Muscle of leg (tissue), 11 donors: ENCODE measurements around the gene VPS13C. TPM values are rescaled to one million over a fixed set of nuclear protein-coding genes. Genes with fewer than 3 reads are reported as not detected.
"Not testable (repeated sequence)": the region's sequence is repeated elsewhere in the genome, so short reads cannot be mapped to it uniquely, and the experiment has no call there.

Experiments
- DNase-seq: peaks from one replicate; pipeline ENCODE4 v3.0.0; 2013
- H3K27ac ChIP-seq: one replicate; pipeline ENCODE4 v1.5.1; 2013; ENCODE audit warnings: mild to moderate bottlenecking, low read length, control low read depth
- H3K27me3 ChIP-seq: one replicate; pipeline ENCODE4 v1.6.1; 2013; ENCODE audit warnings: low read length; ENCODE audit not compliant: control insufficient read depth, insufficient read depth
- H3K36me3 ChIP-seq: one replicate; pipeline ENCODE4 v1.6.1; 2013; ENCODE audit warnings: low read length; ENCODE audit not compliant: control insufficient read depth, insufficient read depth
- H3K4me1 ChIP-seq: one replicate; pipeline ENCODE4 v1.6.1; 2013; ENCODE audit warnings: low read length; ENCODE audit not compliant: control insufficient read depth, insufficient read depth
- H3K4me3 ChIP-seq: one replicate; pipeline ENCODE4 v1.5.1; 2013; ENCODE audit warnings: low read length, control low read depth
- H3K9me3 ChIP-seq: replicated peaks from 2 replicates; pipeline ENCODE4 v1.6.1; 2013; ENCODE audit warnings: low read depth, low read length; ENCODE audit not compliant: control insufficient read depth
- WGBS: methylation state at CpG from one replicate; pipeline ENCODE4 v1.1.5; 2013; ENCODE audit warnings: missing lambda C conversion rate; ENCODE audit not compliant: insufficient coverage; 5-methylcytosine and 5-hydroxymethylcytosine counted together
- polyA plus RNA-seq, 8 donors: library from polyadenylated mRNA; unstranded; fragments of 120-200 nt; gene quantifications; one replicate each; pipeline versions ENCODE4 v1.2.1 to v1.2.3, GENCODE V29; 2013; ENCODE audit warnings: inconsistent platforms in 1 of 8, low replicate concordance in 1 of 8; ENCODE audit not compliant: insufficient read length in 8 of 8, insufficient read depth in 1 of 8
- total RNA-seq: library from RNA; stranded (reverse); fragments of 120-200 nt; gene quantifications from one replicate; pipeline ENCODE4 v1.2.4, GENCODE V29; 2013

Gene VPS13C
- total and polyA plus RNA-seq, 9 donors = 20.8 to 39.1 (median 27.8) TPM

DNA sequence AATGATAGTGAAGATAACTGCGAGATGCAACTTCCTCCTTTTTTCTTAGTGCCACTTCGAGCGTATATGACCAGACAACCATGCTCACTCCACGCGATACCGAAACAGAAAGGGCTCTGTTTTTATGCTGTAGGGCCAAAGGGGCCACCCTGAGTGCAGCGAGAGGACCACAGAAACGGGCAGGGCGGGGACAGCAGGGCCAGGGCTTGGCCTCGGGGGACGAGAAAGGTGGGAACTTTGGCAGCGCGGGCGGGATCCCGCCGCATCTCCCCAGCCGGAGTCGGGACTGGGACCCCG, 483 bp downstream of the VPS13C start:
- WGBS = 0% methylated on average over 16 of the region's 19 CpGs
- Histone ChIP-seq H3K27ac (peak overlapping the region; percentile 94), H3K4me1 (peaks cover 7% of the 10 kb centered on the region), H3K4me3 (peak overlapping the region; percentile 89), H3K27me3 (peaks cover 12% of the 10 kb centered on the region), H3K36me3 (no peaks in the 10 kb centered on the region), H3K9me3 (no peaks in the 10 kb centered on the region)
- DNase-seq = peak; percentile 74

DNA sequence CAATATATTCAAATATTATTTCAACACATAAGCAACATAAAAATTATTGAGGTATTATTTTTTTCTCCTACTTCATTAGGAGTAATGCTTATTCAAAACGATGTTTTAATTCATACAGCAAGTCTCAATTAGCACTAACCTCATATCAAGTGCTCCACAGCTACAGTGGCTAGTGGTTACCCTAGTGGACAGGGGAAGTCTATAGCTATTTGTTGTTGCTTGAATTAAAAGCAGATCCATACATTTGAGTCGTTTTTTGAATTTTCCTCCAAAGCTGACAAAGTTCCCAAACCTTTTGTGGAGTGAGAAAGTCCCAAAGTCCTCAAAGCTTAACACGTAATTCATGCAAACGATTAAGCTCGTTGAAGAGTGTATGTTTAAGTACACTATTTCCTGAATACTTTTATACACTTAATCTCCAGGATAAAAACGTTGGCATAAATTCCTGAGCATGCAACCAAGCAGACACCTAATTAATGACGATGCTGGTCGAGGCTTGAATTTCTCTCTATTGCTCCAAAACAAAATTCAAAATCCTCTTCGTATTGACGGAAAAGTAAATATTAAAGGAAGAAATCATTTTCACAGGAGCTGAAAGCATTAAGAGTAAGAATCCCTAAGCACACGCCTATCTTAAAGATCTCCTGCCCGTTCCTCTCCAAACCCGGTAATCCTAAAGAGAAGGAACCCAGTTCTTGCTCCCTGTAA, 985 bp downstream of the VPS13C start:
- peak; percentile 20 for DNase-seq
- no peaks in the 10 kb centered on the region for H3K9me3 ChIP-seq
- peak overlapping the region; percentile 89 for H3K4me3 ChIP-seq
- peaks cover 7% of the 10 kb centered on the region for H3K27me3 ChIP-seq
- H3K27ac ChIP-seq = peak overlapping the region; percentile 94
- H3K36me3 ChIP-seq = no peaks in the 10 kb centered on the region
- WGBS = no CpG with 5 or more reads among the region's 13 CpGs
- peaks cover 7% of the 10 kb centered on the region for H3K4me1 ChIP-seq

DNA sequence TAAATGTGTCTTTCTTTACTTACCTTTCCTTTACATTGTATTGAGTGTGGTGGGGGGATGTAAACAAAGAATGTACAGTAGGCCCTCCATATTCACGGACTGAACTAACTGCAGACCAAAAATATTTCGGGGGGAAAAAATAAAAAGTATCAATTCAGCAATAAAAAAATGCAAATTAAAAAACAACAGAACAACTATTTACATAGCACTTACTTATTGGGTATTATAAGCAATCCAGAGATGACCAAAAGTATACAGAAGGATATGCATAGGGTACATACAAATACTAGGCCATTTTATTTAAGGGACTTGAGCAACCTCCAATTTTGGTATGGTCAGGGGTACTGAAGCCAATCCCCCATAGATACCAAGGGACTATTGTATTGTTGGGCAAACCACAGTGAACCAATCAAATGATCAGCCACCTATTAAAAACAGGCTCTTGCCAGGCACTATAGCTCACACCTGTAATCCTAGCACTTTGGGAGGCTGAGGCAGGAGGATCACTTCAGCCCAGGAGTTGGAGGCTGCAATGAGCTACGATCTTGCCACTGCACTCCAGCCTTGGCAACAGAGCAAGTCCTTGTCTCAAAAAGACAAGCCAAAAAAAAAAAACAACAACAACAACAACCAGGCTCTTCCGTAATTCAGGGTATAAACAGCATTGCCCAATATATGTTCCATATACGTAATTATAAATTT, 1.8 kb downstream of the VPS13C start:
- Histone ChIP-seq H3K27me3 (peaks cover 3% of the 10 kb centered on the region), H3K4me3 (no peak overlapping the region), H3K36me3 (no peaks in the 10 kb centered on the region), H3K9me3 (no peaks in the 10 kb centered on the region), H3K4me1 (peaks cover 7% of the 10 kb centered on the region), H3K27ac (no peak overlapping the region)
- 40% methylated on average over 1 of the region's 5 CpGs for WGBS
- no peak for DNase-seq

DNA sequence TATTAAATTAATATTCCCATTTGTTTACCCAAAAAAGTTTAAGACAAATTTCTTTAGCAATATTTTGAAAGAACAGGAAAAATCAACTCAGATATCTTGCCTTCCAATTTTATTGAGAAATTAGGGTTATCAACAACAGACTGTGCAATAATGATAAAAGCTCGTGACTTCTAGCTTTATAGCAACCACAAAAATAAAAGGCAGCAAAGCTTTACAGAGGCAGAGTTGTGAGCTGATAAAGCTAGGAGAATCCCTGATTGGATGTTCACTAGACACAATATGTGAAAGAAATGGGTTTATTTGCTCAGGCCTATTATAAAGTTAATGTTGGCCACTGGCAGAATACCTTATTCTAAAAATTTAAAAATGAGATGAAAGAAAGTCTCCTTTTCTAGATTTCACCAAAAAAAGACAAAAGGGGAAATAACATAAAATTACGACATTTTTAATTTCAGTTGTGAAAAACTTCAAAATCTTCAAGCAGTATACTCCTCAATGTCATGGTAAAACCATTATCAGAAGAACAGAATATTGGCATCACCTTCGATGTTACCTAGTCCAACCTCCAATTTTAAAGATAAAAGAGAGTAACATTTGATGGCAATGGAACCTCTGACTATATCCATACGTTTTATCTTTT, 2.8 kb downstream of the VPS13C start:
- WGBS = no CpG with 5 or more reads among the region's 4 CpGs
- no peak overlapping the region for H3K27ac ChIP-seq
- no peak overlapping the region for H3K4me3 ChIP-seq
- no peaks in the 10 kb centered on the region for H3K36me3 ChIP-seq
- H3K9me3 ChIP-seq = no peaks in the 10 kb centered on the region
- peaks cover 7% of the 10 kb centered on the region for H3K4me1 ChIP-seq
- H3K27me3 ChIP-seq = no peaks in the 10 kb centered on the region
- DNase-seq = no peak

DNA sequence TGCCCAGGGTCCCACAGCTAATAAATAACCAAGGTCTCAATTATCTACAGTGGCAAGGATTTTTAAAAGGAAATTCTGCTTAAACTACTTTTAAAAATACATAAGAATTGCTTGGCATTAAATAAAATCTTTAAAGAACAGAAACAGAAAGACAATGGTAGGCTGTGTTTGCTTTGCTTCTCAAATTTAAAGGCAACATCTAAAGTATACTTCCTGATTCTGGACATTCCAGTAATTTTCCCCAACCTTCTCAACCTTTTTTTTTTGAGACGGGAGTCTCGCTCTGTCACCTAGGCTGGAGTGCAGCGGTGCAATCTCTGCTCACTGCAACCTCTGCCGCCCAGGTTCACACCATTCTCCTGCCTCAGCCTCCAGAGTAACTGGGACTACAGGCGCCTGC, 5.3 kb downstream of the VPS13C start:
- no peak overlapping the region for H3K4me3 ChIP-seq
- no peak for DNase-seq
- H3K27me3 ChIP-seq = no peaks in the 10 kb centered on the region
- H3K4me1 ChIP-seq = peaks cover 4% of the 10 kb centered on the region
- H3K36me3 ChIP-seq = no peaks in the 10 kb centered on the region
- H3K9me3 ChIP-seq = no peaks in the 10 kb centered on the region
- WGBS = 100% methylated on average over 1 of the region's 5 CpGs
- no peak overlapping the region for H3K27ac ChIP-seq

DNA sequence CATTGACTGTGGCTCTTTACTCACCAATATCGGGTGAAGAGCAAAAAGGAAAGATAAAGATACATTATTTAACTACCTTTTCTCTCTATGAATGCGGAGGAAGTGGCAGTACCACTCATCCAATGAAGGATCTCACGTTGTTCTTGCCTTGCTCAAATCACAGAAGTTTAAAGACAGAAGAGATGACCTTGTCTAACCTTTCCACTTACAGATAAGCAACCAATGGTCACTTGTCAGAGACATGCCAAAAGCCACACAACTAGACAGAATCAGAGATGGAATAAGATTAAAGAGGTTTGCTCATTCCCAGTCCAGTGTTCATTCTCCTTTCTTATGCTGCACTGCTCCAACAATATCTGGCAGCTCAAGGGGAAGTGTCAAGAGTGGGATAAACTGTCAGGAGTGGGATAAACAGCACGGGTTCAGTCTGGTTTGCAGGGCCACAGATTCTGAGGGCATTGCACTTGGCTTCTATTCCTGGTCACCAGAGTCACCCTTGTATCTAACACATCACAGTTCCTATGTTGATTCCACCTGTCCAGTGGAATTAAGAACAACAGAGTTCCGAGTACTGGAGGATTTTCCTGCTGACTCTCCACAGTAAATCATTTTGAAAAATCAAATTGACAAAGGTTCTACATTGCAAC, 6.7 kb downstream of the VPS13C start:
- Histone ChIP-seq H3K4me1 (no peaks in the 10 kb centered on the region), H3K9me3 (no peaks in the 10 kb centered on the region), H3K27me3 (no peaks in the 10 kb centered on the region), H3K36me3 (no peaks in the 10 kb centered on the region), H3K27ac (no peak overlapping the region), H3K4me3 (no peak overlapping the region)
- WGBS = 100% methylated on average over 1 of the region's 5 CpGs
- DNase-seq = no peak

DNA sequence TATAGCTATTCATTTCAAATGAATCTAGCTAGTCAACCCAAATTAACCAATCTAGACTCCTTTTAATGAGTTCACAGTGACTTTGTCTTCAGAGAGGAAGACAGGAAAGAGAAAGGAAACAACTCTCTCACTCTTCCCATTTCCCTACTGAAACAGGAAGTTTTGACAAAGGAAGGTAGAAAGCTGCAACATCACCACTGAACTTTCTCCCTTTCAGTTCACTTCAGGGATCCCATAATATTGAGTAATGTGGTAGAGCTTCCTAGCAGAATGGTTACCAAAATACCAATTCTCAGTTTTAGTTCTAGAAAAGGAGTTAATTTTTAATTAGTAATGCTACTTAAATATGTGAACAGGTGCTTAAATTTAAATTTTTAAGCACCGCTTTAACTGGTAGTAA, 7.5 kb downstream of the VPS13C start:
- Histone ChIP-seq H3K36me3 (no peaks in the 10 kb centered on the region), H3K4me3 (no peak overlapping the region), H3K4me1 (no peaks in the 10 kb centered on the region), H3K27ac (no peak overlapping the region), H3K9me3 (no peaks in the 10 kb centered on the region), H3K27me3 (no peaks in the 10 kb centered on the region)
- DNase-seq = no peak
- no CpG with 5 or more reads among the region's 1 CpG for WGBS

DNA sequence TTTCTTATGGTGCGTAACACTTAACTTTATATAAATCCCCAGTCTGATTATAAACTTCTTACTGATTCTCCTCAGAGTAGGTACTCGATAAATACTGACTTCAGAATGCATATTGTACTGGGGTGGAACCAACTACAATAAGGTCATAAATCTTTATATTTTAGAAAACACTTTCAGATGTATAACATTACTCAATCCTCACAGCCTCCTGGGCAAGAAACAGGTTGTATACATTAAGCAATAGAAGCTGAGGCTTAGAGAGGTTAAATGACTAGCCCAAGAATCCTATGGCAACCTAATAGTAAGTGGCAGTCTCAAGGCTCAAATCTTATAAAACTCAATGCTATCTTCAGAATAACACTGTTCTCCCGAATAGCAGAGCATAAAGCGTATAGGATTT, 9.1 kb downstream of the VPS13C start:
- Histone ChIP-seq H3K36me3 (no peaks in the 10 kb centered on the region), H3K4me3 (no peak overlapping the region), H3K9me3 (no peaks in the 10 kb centered on the region), H3K27me3 (no peaks in the 10 kb centered on the region), H3K4me1 (no peaks in the 10 kb centered on the region), H3K27ac (no peak overlapping the region)
- DNase-seq = no peak
- no CpG with 5 or more reads among the region's 4 CpGs for WGBS

DNA sequence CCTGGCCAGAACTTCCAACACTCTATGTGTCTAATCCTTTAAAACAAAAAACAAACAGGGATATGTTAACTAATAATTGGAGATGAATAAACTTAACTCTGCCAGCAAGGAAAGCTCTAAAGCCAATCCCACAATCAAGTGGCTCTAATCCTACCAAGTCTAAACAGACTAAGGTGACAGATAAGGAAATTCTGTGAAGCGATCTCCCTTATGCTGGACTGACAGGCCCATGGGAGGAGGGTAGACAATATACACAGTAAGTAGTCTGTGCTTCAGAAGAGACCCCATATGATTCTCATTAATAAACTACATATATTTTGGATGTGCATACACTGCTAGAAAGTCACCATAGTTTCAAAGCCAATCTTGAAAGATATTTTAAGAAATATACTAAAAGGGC, 10.1 kb downstream of the VPS13C start:
- no peaks in the 10 kb centered on the region for H3K4me1 ChIP-seq
- H3K9me3 ChIP-seq = no peaks in the 10 kb centered on the region
- no peak overlapping the region for H3K27ac ChIP-seq
- no peaks in the 10 kb centered on the region for H3K36me3 ChIP-seq
- WGBS = no CpG with 5 or more reads among the region's 1 CpG
- no peaks in the 10 kb centered on the region for H3K27me3 ChIP-seq
- H3K4me3 ChIP-seq = no peak overlapping the region
- DNase-seq = no peak

DNA sequence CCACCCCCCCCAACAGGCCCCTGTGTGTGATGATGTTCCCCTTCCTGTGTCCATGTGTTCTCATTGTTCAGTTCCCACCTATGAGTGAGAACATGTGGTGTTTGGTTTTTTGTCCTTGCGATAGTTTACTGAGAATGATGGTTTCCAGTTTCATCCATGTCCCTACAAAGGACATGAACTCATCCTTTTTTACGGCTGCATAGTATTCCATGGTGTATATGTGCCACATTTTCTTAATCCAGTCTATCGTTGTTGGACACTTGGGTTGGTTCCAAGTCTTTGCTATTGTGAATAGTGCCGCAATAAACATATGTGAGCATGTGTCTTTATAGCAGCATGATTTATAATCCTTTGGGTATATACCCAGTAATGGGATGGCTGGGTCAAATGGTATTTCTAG, 12.0 kb downstream of the VPS13C start:
- not testable (repeated sequence) for H3K36me3 ChIP-seq, H3K4me1 ChIP-seq, H3K27me3 ChIP-seq

More for the DNA sequence above, 12.0 kb downstream of the VPS13C start:
- not testable (repeated sequence) for H3K4me3 ChIP-seq, H3K27ac ChIP-seq, DNase-seq, H3K9me3 ChIP-seq
- no CpG with 5 or more reads among the region's 4 CpGs for WGBS
